ENCODE results near the gene DOCK8. TPM values are rescaled to one million over a fixed set of nuclear protein-coding genes. Genes with fewer than 3 reads are reported as not detected.

The DOCK8 gene
- total and polyA plus RNA-seq, 2 of the 13 experiments (the other 11 are each of a cell fraction or from before 2014, with no cell fraction given): 0.28 to 0.38 TPM

GRCh38 chr9:469672-470551 is 255.2 kb downstream of the DOCK8 start (continued):
- TF ChIP-seq TRIM22 (IDR thresholded peaks at IDR 0.05): no peak
- TF ChIP-seq ZNF30 (CRISPR knock-in tag; IDR thresholded peaks at IDR 0.05): no peak
- TF ChIP-seq ZFX (CRISPR knock-in tag; IDR thresholded peaks at IDR 0.05; ENCODE audit: low read depth): peak; percentile 84
- TF ChIP-seq DMAP1 (CRISPR knock-in tag; IDR thresholded peaks at IDR 0.05): peak; percentile 74
- TF ChIP-seq ZNF605 (CRISPR knock-in tag; IDR thresholded peaks at IDR 0.05): peak; percentile 87
- no peak for TF ChIP-seq ZNF24 (IDR thresholded peaks at IDR 0.05)
- TF ChIP-seq GZF1 (CRISPR knock-in tag; IDR thresholded peaks at IDR 0.05): 0 out of 2 replicates have a peak, but pooled peaks have one; percentile 48
- 0 out of 2 replicates have a peak, but pooled peaks have one; percentile 68 for TF ChIP-seq ZNF564 (CRISPR knock-in tag; IDR thresholded peaks at IDR 0.05)
- TF ChIP-seq KDM6A (CRISPR knock-in tag; IDR thresholded peaks at IDR 0.05; ENCODE audit: low read depth): no peak
- no peak for TF ChIP-seq SOX6 (IDR thresholded peaks at IDR 0.05)
- peak; percentile 37; the same call in 1 of the 2 replicates for TF ChIP-seq SOX6 (CRISPR knock-in tag; IDR thresholded peaks at IDR 0.05)
- peak; percentile 30; the same call in 1 of the 2 replicates for TF ChIP-seq ZBTB4 (CRISPR knock-in tag; IDR thresholded peaks at IDR 0.05; ENCODE audit: borderline replicate concordance)
- TF ChIP-seq TBX3 (IDR thresholded peaks at IDR 0.05; ENCODE audit: borderline replicate concordance): no peak
- 0 out of 2 replicates have a peak, but pooled peaks have one; percentile 63 for TF ChIP-seq SNAPC5 (CRISPR knock-in tag; IDR thresholded peaks at IDR 0.05; ENCODE audit: borderline replicate concordance)
- no peak for TF ChIP-seq TRIM24 (CRISPR knock-in tag; IDR thresholded peaks at IDR 0.05)
- TF ChIP-seq ZNF550 (CRISPR knock-in tag; IDR thresholded peaks at IDR 0.05; ENCODE audit: borderline replicate concordance): no peak
- 0 out of 2 replicates have a peak, but pooled peaks have one; percentile 28 for TF ChIP-seq ZNF768 (CRISPR knock-in tag; IDR thresholded peaks at IDR 0.05)
- peak; percentile 73; the same call in 1 of the 2 replicates for TF ChIP-seq ZSCAN31 (CRISPR knock-in tag; IDR thresholded peaks at IDR 0.05; ENCODE audit: low read depth)
- TF ChIP-seq, protein P1, sequence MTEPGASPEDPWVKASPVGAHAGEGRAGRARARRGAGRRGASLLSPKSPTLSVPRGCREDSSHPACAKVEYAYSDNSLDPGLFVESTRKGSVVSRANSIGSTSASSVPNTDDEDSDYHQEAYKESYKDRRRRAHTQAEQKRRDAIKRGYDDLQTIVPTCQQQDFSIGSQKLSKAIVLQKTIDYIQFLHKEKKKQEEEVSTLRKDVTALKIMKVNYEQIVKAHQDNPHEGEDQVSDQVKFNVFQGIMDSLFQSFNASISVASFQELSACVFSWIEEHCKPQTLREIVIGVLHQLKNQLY (CRISPR knock-in tag; IDR thresholded peaks at IDR 0.05): no peak
- TF ChIP-seq ZBTB7A (CRISPR knock-in tag; IDR thresholded peaks at IDR 0.05): no peak
- peak; percentile 94 for TF ChIP-seq ZNF687 (CRISPR knock-in tag; IDR thresholded peaks at IDR 0.05)
